DMS 273 (cell line): ENCODE data around the gene SPTLC1.

Source experiments
- DNase-seq: peaks from one replicate; lab custom pipeline; 2025; ENCODE audit not compliant: unreplicated experiment; lab: John Stamatoyannopoulos, UW

Gene SPTLC1

GRCh38 chr9:91991721-91992341, 123.4 kb downstream of the SPTLC1 start:
- DNase-seq = no peak

GRCh38 chr9:91986248-91986647, 129.0 kb downstream of the SPTLC1 start:
- no peak for DNase-seq

GRCh38 chr9:91985692-91986091, 129.5 kb downstream of the SPTLC1 start:
- no peak for DNase-seq
